SK-N-SH (cell line): ENCODE measurements around the gene TBC1D1. TPM values are rescaled to one million over a fixed set of nuclear protein-coding genes. Genes with fewer than 3 reads are reported as not detected.

Experiments used
- CTCF ChIA-PET: fragments of 300-600, 350-600 bp; formaldehyde crosslinking; extraction: SDS; loops from one replicate; lab custom pipeline; 2021; lab: Yijun Ruan, JAX
- POLR2A ChIA-PET: fragments of 350-600 bp; sonication (Branson Sonifier 250); formaldehyde crosslinking; extraction: SDS; loops from one replicate; lab custom pipeline; 2020; ENCODE audit warnings: antibody characterized with exemption, inconsistent platforms; lab: Yijun Ruan, JAX
- DNase-seq: peaks from one replicate; pipeline ENCODE4 v3.0.0; 2012
- H2AFZ ChIP-seq: fragments of 200-600 bp; sonication (generic); 2 replicates; pipeline ENCODE4 v1.8.1; 2016; ENCODE audit warnings: antibody characterized with exemption, mild to moderate bottlenecking, low read depth
- H3F3A ChIP-seq: fragments of 200-600 bp; sonication (generic); replicated peaks from 2 replicates; pipeline ENCODE3; 2016; ENCODE audit warnings: antibody characterized with exemption, mild to moderate bottlenecking; ENCODE audit not compliant: insufficient read depth
- H3K27ac ChIP-seq, 2 experiments: fragments of 200-500 bp in 1 of 2; fragments of 200-600 bp in 1 of 2; sonication (Bioruptor generic) in 1 of 2; sonication (generic), shearing (Covaris generic) in 1 of 2; 2 replicates each; pipeline versions ENCODE4 v1.5.1 to v1.6.1; 2014 to 2016; ENCODE audit warnings: low read depth in 2 of 2, inconsistent platforms in 1 of 2, low read length in 1 of 2, mild to moderate bottlenecking in 1 of 2, mixed read lengths in 1 of 2
- H3K27me3 ChIP-seq: fragments of 200-600 bp; sonication (generic), shearing (Covaris generic); 2 replicates; pipeline ENCODE4 v1.6.1; 2016; ENCODE audit warnings: mixed run types; ENCODE audit not compliant: insufficient read depth
- H3K36me3 ChIP-seq, 2 experiments: fragments of 200-500 bp in 1 of 2; fragments of 200-600 bp in 1 of 2; sonication (Bioruptor generic) in 1 of 2; sonication (generic) in 1 of 2; replicated peaks in 1 of 2; 2 replicates each; pipeline versions ENCODE3 to v1.5.1; 2014 to 2016; ENCODE audit warnings: low read length in 1 of 2, mild to moderate bottlenecking in 1 of 2; ENCODE audit not compliant: insufficient read depth in 2 of 2, control insufficient read depth in 1 of 2
- H3K4me1 ChIP-seq, 2 experiments: fragments of 200-500 bp in 1 of 2; fragments of 200-600 bp in 1 of 2; sonication (Bioruptor generic) in 1 of 2; sonication (generic), shearing (Covaris generic) in 1 of 2; 2 replicates each; pipeline versions ENCODE4 v1.5.1 to v1.6.1; 2014 to 2016; ENCODE audit warnings: low read depth in 1 of 2, low read length in 1 of 2, mixed run types in 1 of 2; ENCODE audit not compliant: insufficient read depth in 2 of 2, control insufficient read depth in 1 of 2
- H3K4me2 ChIP-seq: fragments of 200-600 bp; sonication (generic), shearing (Covaris generic); 2 replicates; pipeline ENCODE4 v1.6.1; 2017; ENCODE audit warnings: mixed run types
- H3K4me3 ChIP-seq, 2 experiments: fragments of 200-500 bp in 1 of 2; fragments of 200-600 bp in 1 of 2; sonication (Bioruptor generic) in 1 of 2; sonication (generic), shearing (Covaris generic) in 1 of 2; 2 replicates each; pipeline versions ENCODE4 v1.5.1 to v1.8.1; 2014 to 2016; ENCODE audit warnings: low read depth in 2 of 2, inconsistent platforms in 1 of 2, low read length in 1 of 2, mild to moderate bottlenecking in 1 of 2, mixed read lengths in 1 of 2, moderate library complexity in 1 of 2
- H3K79me2 ChIP-seq: fragments of 200-600 bp; sonication (generic); 2 replicates; pipeline ENCODE4 v1.8.1; 2017; ENCODE audit warnings: mild to moderate bottlenecking; ENCODE audit not compliant: insufficient read depth
- H3K9ac ChIP-seq: fragments of 200-600 bp; sonication (generic); 2 replicates; pipeline ENCODE4 v1.6.1; 2017; ENCODE audit warnings: mixed run types
- H3K9me2 ChIP-seq: fragments of 200-600 bp; sonication (generic); 2 replicates; pipeline ENCODE4 v1.6.1; 2017; ENCODE audit warnings: mixed run types
- H3K9me3 ChIP-seq: fragments of 200-600 bp; sonication (generic); 2 replicates; pipeline ENCODE4 v1.6.1; 2017; ENCODE audit warnings: mixed run types, mild to moderate bottlenecking, moderate library complexity
- H4K20me1 ChIP-seq: fragments of 200-600 bp; sonication (generic); 2 replicates; pipeline ENCODE4 v1.6.1; 2017; ENCODE audit warnings: mild to moderate bottlenecking, mixed run types; ENCODE audit not compliant: insufficient read depth
- ELF1 ChIP-seq: IDR thresholded peaks from 2 replicates; pipeline ENCODE4 v1.4.0; 2012
- EP300 ChIP-seq, 2 experiments: IDR thresholded peaks; 2 replicates each; pipeline versions ENCODE4 v1.4.0 to v1.6.1; 2012; ENCODE audit warnings: borderline replicate concordance in 1 of 2, low read depth in 1 of 2, low read length in 1 of 2
- EZH2phosphoT487 ChIP-seq: fragments of 200-600 bp; sonication (generic); IDR thresholded peaks from 2 replicates; pipeline ENCODE4 v1.6.1; 2017; ENCODE audit warnings: low read depth, mixed run types, mild to moderate bottlenecking, antibody characterized with exemption, moderate library complexity, borderline replicate concordance
- FOSL2 ChIP-seq: IDR thresholded peaks from 2 replicates; pipeline ENCODE4 v1.4.0; 2012; ENCODE audit warnings: low read depth, mild to moderate bottlenecking, moderate library complexity, borderline replicate concordance
- FOXJ3 ChIP-seq: sonication (generic); formaldehyde crosslinking; IDR thresholded peaks from 2 replicates; pipeline ENCODE4 v1.5.1; 2020; ENCODE audit warnings: mild to moderate bottlenecking, missing genetic modification reagents
- GABPA ChIP-seq: IDR thresholded peaks from 2 replicates; pipeline ENCODE4 v1.4.0; 2012; ENCODE audit warnings: low read depth, mild to moderate bottlenecking
- GATA2 ChIP-seq: sonication (generic); formaldehyde crosslinking; IDR thresholded peaks from 2 replicates; pipeline ENCODE4 v1.5.0; 2020; ENCODE audit warnings: mild to moderate bottlenecking, missing genetic modification reagents
- JUND ChIP-seq: IDR thresholded peaks from 2 replicates; pipeline ENCODE4 v1.4.0; 2012
- MEF2A ChIP-seq: IDR thresholded peaks from 2 replicates; pipeline ENCODE4 v1.4.0; 2012; ENCODE audit warnings: low read depth, borderline replicate concordance
- MXI1 ChIP-seq: IDR thresholded peaks from 2 replicates; pipeline ENCODE4 v1.6.1; 2012; ENCODE audit warnings: mild to moderate bottlenecking, low read depth, low read length, improper control_type of control experiment
- NFIC ChIP-seq: IDR thresholded peaks from 2 replicates; pipeline ENCODE4 v1.4.0; 2012; ENCODE audit warnings: borderline replicate concordance
- POLR2AphosphoS5 ChIP-seq: IDR thresholded peaks from 2 replicates; pipeline ENCODE4 v1.6.1; 2012; ENCODE audit warnings: low read depth, low read length
- RAD21 ChIP-seq: IDR thresholded peaks from 2 replicates; pipeline ENCODE4 v1.6.1; 2012; ENCODE audit warnings: mild to moderate bottlenecking, low read length
- RCOR1 ChIP-seq: fragments of 150-350 bp; IDR thresholded peaks from 2 replicates; pipeline ENCODE4 v1.6.1; 2017; ENCODE audit warnings: antibody characterized with exemption, low read length
- RXRA ChIP-seq: IDR thresholded peaks from 2 replicates; pipeline ENCODE4 v1.4.0; 2012; ENCODE audit warnings: low read depth, mild to moderate bottlenecking, borderline replicate concordance
- SMC3 ChIP-seq: IDR thresholded peaks from 2 replicates; pipeline ENCODE4 v1.6.1; 2012; ENCODE audit warnings: low read depth, low read length, improper control_type of control experiment
- TAF1 ChIP-seq: IDR thresholded peaks from 2 replicates; pipeline ENCODE4 v1.6.1; 2012; ENCODE audit warnings: low read depth, mild to moderate bottlenecking, low read length, moderate library complexity, borderline replicate concordance
- TCF12 ChIP-seq: IDR thresholded peaks from 2 replicates; pipeline ENCODE4 v1.4.0; 2012
- TEAD4 ChIP-seq: IDR thresholded peaks from 2 replicates; pipeline ENCODE4 v1.4.0; 2012; ENCODE audit warnings: mild to moderate bottlenecking, borderline replicate concordance; ENCODE audit not compliant: insufficient read depth
- YY1 ChIP-seq: IDR thresholded peaks from 2 replicates; pipeline ENCODE4 v1.4.0; 2012; ENCODE audit warnings: low read depth, mild to moderate bottlenecking
- WGBS: methylation state at CpG from one replicate; pipeline ENCODE4 v1.1.6; 2017; ENCODE audit warnings: low lambda C conversion rate; 5-methylcytosine and 5-hydroxymethylcytosine counted together
- polyA plus RNA-seq, 3 experiments: library from polyadenylated mRNA; depleted of rRNA; stranded (reverse); fragments of >200 nt; gene quantifications; 2 replicates each; pipeline ENCODE4 v1.2.3, GENCODE V29; 2012
- TF ChIP-seq, protein P1 (sequence below): fragments of 150-350 bp; IDR thresholded peaks from 2 replicates; pipeline ENCODE4 v1.6.1; 2016; ENCODE audit warnings: mild to moderate bottlenecking, low read depth, low read length
- TF ChIP-seq, protein P2 (sequence below): fragments of 200-600 bp; sonication (generic); IDR thresholded peaks from 2 replicates; pipeline ENCODE4 v1.6.1; 2017; ENCODE audit warnings: antibody characterized with exemption, mild to moderate bottlenecking, moderate library complexity
- TF ChIP-seq, protein P3 (sequence below): IDR thresholded peaks from 2 replicates; pipeline ENCODE4 v1.4.0; 2012; ENCODE audit warnings: low read depth, borderline replicate concordance
- TF ChIP-seq, protein P4 (sequence below): IDR thresholded peaks from 2 replicates; pipeline ENCODE4 v1.6.1; 2012; ENCODE audit warnings: mild to moderate bottlenecking, low read depth, low read length, moderate library complexity
- TF ChIP-seq, protein P5 (sequence below): IDR thresholded peaks from 2 replicates; pipeline ENCODE4 v1.4.0; 2012; ENCODE audit warnings: low read depth
- TF ChIP-seq, protein P6 (sequence below): fragments of 150-350 bp; IDR thresholded peaks from 2 replicates; pipeline ENCODE4 v1.6.1; 2017; ENCODE audit warnings: antibody characterized with exemption, low read length, low read depth, borderline replicate concordance

TBC1D1 gene
- polyA plus RNA-seq, 1 of the 3 experiments (the other 2 are of a cell fraction), result 29.8 TPM

DNA sequence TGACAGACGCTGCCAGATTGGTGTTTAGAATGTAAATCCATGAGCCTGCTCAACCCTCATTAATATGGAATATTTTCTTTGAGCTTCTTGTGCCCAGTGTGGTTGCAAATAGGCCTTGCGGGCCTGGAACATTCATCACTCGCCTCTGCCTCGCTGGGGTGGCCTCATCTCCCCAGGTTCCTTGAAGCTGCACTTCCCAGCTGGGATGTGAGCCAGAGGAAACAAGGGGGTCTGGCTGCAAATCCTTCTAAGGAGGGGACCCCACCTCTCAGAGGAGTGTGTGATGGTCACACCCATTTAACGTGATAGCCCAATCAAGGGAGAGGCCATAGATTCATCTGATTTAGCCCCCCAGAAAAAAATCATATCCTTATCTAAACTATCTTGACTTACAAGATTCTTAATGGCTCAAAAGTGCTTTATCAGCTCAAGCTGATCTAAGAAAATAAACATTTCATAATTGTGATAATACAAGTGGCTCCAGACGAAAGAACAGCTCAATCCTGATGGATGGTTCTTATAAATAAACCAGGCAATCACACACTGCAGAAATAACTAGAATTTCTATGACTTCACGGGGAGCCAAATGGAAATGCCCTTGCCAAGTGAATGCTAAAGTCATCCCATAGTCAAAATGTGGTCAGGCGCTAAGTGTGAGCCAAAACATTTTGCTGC, 259.2 kb downstream of the TBC1D1 start:
- Histone ChIP-seq H2AFZ (no peak overlapping the region), H3K27me3 (no peaks in the 10 kb centered on the region), H3K4me3 (no peak overlapping the region; a peak in 1 of 4 replicates), H3K4me2 (peak overlapping the region; percentile 46), H3K9me3 (no peaks in the 10 kb centered on the region), H4K20me1 (no peaks in the 10 kb centered on the region), H3K27ac (peak overlapping the region; percentile 29 to 91; a peak in 3 of 4 replicates), H3F3A (peaks cover 31% of the 10 kb centered on the region), H3K36me3 (no peaks in the 10 kb centered on the region), H3K9ac (peak overlapping the region; percentile 46; the same call in 1 of the 2 replicates), H3K79me2 (no peaks in the 10 kb centered on the region), H3K9me2 (no peaks in the 10 kb centered on the region), H3K4me1 (peaks cover 15% of the 10 kb centered on the region in 2 experiments; a peak in 3 of 4 replicates)
- 37% methylated on average over 8 of the region's 8 CpGs for WGBS
- CTCF ChIA-PET, result interaction anchor here (0.6 to 1.6 kb wide), 2 partner anchors 29 to 81 kb away, joined by 3 to 5 read pairs; no protein-coding TSS in a partner anchor
- DNase-seq, result no peak
- POLR2A ChIA-PET, result no interaction called here
- TF ChIP-seq RCOR1 (no peak), EP300 (IDR thresholded peaks at IDR 0.05; ENCODE audit: borderline replicate concordance in 1 of 2, low read depth in 1 of 2, low read length in 1 of 2) (peak in 1 of 2 experiments; percentile 96; a peak in 2 of 4 replicates), TCF12 (peak; percentile 81), ELF1 (no peak), GABPA (no peak), TAF1 (no peak), YY1 (0 out of 2 replicates have a peak, but pooled peaks have one; percentile 44), NFIC (peak; percentile 77), JUND (peak; percentile 93), GATA2 (CRISPR knock-in tag) (no peak), SMC3 (no peak), FOXJ3 (CRISPR knock-in tag) (no peak), MEF2A (peak; percentile 58; the same call in 1 of the 2 replicates), MXI1 (no peak), RAD21 (no peak), FOSL2 (no peak; the same call in 1 of the 2 replicates), RXRA (peak; percentile 19), TEAD4 (peak; percentile 92), EZH2phosphoT487 (no peak), POLR2AphosphoS5 (no peak)
- TF ChIP-seq, protein P1, sequence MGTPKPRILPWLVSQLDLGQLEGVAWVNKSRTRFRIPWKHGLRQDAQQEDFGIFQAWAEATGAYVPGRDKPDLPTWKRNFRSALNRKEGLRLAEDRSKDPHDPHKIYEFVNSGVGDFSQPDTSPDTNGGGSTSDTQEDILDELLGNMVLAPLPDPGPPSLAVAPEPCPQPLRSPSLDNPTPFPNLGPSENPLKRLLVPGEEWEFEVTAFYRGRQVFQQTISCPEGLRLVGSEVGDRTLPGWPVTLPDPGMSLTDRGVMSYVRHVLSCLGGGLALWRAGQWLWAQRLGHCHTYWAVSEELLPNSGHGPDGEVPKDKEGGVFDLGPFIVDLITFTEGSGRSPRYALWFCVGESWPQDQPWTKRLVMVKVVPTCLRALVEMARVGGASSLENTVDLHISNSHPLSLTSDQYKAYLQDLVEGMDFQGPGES, result no peak
- TF ChIP-seq, protein P2, sequence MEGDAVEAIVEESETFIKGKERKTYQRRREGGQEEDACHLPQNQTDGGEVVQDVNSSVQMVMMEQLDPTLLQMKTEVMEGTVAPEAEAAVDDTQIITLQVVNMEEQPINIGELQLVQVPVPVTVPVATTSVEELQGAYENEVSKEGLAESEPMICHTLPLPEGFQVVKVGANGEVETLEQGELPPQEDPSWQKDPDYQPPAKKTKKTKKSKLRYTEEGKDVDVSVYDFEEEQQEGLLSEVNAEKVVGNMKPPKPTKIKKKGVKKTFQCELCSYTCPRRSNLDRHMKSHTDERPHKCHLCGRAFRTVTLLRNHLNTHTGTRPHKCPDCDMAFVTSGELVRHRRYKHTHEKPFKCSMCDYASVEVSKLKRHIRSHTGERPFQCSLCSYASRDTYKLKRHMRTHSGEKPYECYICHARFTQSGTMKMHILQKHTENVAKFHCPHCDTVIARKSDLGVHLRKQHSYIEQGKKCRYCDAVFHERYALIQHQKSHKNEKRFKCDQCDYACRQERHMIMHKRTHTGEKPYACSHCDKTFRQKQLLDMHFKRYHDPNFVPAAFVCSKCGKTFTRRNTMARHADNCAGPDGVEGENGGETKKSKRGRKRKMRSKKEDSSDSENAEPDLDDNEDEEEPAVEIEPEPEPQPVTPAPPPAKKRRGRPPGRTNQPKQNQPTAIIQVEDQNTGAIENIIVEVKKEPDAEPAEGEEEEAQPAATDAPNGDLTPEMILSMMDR, result no peak
- TF ChIP-seq, protein P3, sequence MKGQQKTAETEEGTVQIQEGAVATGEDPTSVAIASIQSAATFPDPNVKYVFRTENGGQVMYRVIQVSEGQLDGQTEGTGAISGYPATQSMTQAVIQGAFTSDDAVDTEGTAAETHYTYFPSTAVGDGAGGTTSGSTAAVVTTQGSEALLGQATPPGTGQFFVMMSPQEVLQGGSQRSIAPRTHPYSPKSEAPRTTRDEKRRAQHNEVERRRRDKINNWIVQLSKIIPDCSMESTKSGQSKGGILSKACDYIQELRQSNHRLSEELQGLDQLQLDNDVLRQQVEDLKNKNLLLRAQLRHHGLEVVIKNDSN, result no peak
- TF ChIP-seq, protein P4, sequence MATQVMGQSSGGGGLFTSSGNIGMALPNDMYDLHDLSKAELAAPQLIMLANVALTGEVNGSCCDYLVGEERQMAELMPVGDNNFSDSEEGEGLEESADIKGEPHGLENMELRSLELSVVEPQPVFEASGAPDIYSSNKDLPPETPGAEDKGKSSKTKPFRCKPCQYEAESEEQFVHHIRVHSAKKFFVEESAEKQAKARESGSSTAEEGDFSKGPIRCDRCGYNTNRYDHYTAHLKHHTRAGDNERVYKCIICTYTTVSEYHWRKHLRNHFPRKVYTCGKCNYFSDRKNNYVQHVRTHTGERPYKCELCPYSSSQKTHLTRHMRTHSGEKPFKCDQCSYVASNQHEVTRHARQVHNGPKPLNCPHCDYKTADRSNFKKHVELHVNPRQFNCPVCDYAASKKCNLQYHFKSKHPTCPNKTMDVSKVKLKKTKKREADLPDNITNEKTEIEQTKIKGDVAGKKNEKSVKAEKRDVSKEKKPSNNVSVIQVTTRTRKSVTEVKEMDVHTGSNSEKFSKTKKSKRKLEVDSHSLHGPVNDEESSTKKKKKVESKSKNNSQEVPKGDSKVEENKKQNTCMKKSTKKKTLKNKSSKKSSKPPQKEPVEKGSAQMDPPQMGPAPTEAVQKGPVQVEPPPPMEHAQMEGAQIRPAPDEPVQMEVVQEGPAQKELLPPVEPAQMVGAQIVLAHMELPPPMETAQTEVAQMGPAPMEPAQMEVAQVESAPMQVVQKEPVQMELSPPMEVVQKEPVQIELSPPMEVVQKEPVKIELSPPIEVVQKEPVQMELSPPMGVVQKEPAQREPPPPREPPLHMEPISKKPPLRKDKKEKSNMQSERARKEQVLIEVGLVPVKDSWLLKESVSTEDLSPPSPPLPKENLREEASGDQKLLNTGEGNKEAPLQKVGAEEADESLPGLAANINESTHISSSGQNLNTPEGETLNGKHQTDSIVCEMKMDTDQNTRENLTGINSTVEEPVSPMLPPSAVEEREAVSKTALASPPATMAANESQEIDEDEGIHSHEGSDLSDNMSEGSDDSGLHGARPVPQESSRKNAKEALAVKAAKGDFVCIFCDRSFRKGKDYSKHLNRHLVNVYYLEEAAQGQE, result no peak
- TF ChIP-seq, protein P5, sequence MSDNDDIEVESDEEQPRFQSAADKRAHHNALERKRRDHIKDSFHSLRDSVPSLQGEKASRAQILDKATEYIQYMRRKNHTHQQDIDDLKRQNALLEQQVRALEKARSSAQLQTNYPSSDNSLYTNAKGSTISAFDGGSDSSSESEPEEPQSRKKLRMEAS, result peak; percentile 51
- TF ChIP-seq, protein P6, sequence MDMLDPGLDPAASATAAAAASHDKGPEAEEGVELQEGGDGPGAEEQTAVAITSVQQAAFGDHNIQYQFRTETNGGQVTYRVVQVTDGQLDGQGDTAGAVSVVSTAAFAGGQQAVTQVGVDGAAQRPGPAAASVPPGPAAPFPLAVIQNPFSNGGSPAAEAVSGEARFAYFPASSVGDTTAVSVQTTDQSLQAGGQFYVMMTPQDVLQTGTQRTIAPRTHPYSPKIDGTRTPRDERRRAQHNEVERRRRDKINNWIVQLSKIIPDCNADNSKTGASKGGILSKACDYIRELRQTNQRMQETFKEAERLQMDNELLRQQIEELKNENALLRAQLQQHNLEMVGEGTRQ, result no peak
